B cell (primary cell): ENCODE measurements around the gene ACAD11. TPM values are rescaled to one million over a fixed set of nuclear protein-coding genes. Genes with fewer than 3 reads are reported as not detected.

Experiments
- ATAC-seq: fragments of 200-7000 bp; cut with Tn5 transposase; one replicate; pipeline ENCODE4 v1.10.0; 2021; ENCODE audit warnings: low read depth, mild to moderate bottlenecking, moderate number of reproducible peaks, moderate library complexity
- CTCF ChIA-PET: fragments of 350-600 bp; sonication (Branson Sonifier 250); formaldehyde crosslinking; loops from one replicate; lab custom pipeline; 2021; ENCODE audit warnings: antibody characterized with exemption, inconsistent platforms; lab: Charles Lee
- POLR2A ChIA-PET: fragments of 350-600 bp; sonication (Branson Sonifier 250); formaldehyde crosslinking; loops from one replicate; lab custom pipeline; 2021; ENCODE audit warnings: antibody characterized with exemption; lab: Charles Lee
- DNase-seq: peaks from one replicate; pipeline ENCODE4 v3.0.0; 2013
- H2AFZ ChIP-seq: 2 replicates; pipeline ENCODE4 v1.6.1; 2012; ENCODE audit warnings: mild to moderate bottlenecking, low read depth, low read length; ENCODE audit not compliant: insufficient read depth, poor library complexity, severe bottlenecking
- H3K27ac ChIP-seq, 2 donors: 1 replicate in 1 of 2; 2 replicates in 1 of 2; pipeline ENCODE4 v1.5.1; 2012 to 2013; ENCODE audit warnings: low read length in 2 of 2, mild to moderate bottlenecking in 2 of 2, moderate library complexity in 1 of 2
- H3K27me3 ChIP-seq, 4 experiments: fragments of 200-600 bp in 1 of 4; sonication (generic) in 1 of 4; replicated peaks in 1 of 4; 1 replicate in 2 of 4; 2 replicates in 2 of 4; pipeline versions ENCODE4 v1.6.1 to v1.7.0; 2013 to 2016; ENCODE audit warnings: low read length in 3 of 4, mild to moderate bottlenecking in 2 of 4, mixed read lengths in 1 of 4, moderate library complexity in 1 of 4; ENCODE audit not compliant: insufficient read depth in 4 of 4, control insufficient read depth in 3 of 4; ENCODE audit errors: control extremely low read depth in 1 of 4
- H3K36me3 ChIP-seq, 2 experiments: replicated peaks in 1 of 2; 1 replicate in 1 of 2; 2 replicates in 1 of 2; pipeline versions ENCODE4 v1.6.1 to v1.7.1; 2013; ENCODE audit warnings: low read length in 1 of 2; ENCODE audit not compliant: insufficient read depth in 2 of 2, control insufficient read depth in 1 of 2; ENCODE audit errors: control extremely low read depth in 1 of 2, extremely low read depth in 1 of 2
- H3K4me1 ChIP-seq, 2 donors: fragments of 200-600 bp in 1 of 2; sonication (generic) in 1 of 2; 1 replicate in 1 of 2; 2 replicates in 1 of 2; pipeline versions ENCODE4 v1.5.1 to v1.6.1; 2013 to 2017; ENCODE audit warnings: low read length in 2 of 2; ENCODE audit not compliant: control insufficient read depth in 2 of 2, insufficient read depth in 2 of 2
- H3K4me2 ChIP-seq: replicated peaks from 2 replicates; pipeline ENCODE3; 2012; ENCODE audit warnings: mild to moderate bottlenecking, low read depth, low read length; ENCODE audit not compliant: poor library complexity, severe bottlenecking
- H3K4me3 ChIP-seq, 5 experiments: fragments of 200-600 bp in 1 of 5; sonication (generic) in 1 of 5; 1 replicate in 3 of 5; 2 replicates in 2 of 5; pipeline versions ENCODE4 v1.5.1 to v1.7.0; 2011 to 2016; ENCODE audit warnings: low read length in 4 of 5, mild to moderate bottlenecking in 4 of 5, low read depth in 2 of 5, control low read depth in 1 of 5, moderate library complexity in 1 of 5; ENCODE audit not compliant: insufficient read depth in 1 of 5; ENCODE audit errors: control extremely low read depth in 1 of 5, extremely low read depth in 1 of 5
- H3K79me2 ChIP-seq: fragments of 200-600 bp; sonication (generic); one replicate; pipeline ENCODE4 v1.6.0; 2016; ENCODE audit warnings: low read length; ENCODE audit not compliant: control insufficient read depth, insufficient read depth
- H3K9ac ChIP-seq: fragments of 200-600 bp; sonication (generic); 2 replicates; pipeline ENCODE4 v1.6.1; 2017; ENCODE audit warnings: mild to moderate bottlenecking, low read length, moderate library complexity
- H3K9me3 ChIP-seq, 3 donors: one replicate each; pipeline versions ENCODE4 v1.6.1 to v1.7.1; 2013; ENCODE audit warnings: low read length in 2 of 3; ENCODE audit not compliant: control insufficient read depth in 2 of 3, insufficient read depth in 1 of 3; ENCODE audit errors: control extremely low read depth in 1 of 3
- H4K20me1 ChIP-seq: 2 replicates; pipeline ENCODE4 v1.6.0; 2012; ENCODE audit warnings: mild to moderate bottlenecking, low read length; ENCODE audit not compliant: insufficient read depth, control insufficient read depth, poor library complexity, severe bottlenecking
- H3K27ac Mint-ChIP-seq: one replicate; pipeline ENCODE4 v1.8.0; 2021; ENCODE audit warnings: mixed read lengths
- H3K27me3 Mint-ChIP-seq: one replicate; pipeline ENCODE4 v1.8.0; 2021; ENCODE audit warnings: mixed read lengths
- H3K4me1 Mint-ChIP-seq: one replicate; pipeline ENCODE4 v1.8.0; 2021; ENCODE audit warnings: mixed read lengths
- H3K4me3 Mint-ChIP-seq: one replicate; pipeline ENCODE4 v1.8.0; 2021; ENCODE audit warnings: mixed read lengths
- H3K9me3 Mint-ChIP-seq: one replicate; pipeline ENCODE4 v1.8.0; 2022; ENCODE audit warnings: mixed read lengths; ENCODE audit not compliant: insufficient read depth
- CTCF ChIP-seq: fragments of 200-600 bp; IDR thresholded peaks from one replicate; pipeline ENCODE4 v1.8.0; 2022; ENCODE audit warnings: antibody characterized with exemption, mild to moderate bottlenecking
- EZH2 ChIP-seq: IDR thresholded peaks from 2 replicates; pipeline ENCODE4 v1.6.1; 2012; ENCODE audit warnings: borderline replicate concordance, low read depth, mild to moderate bottlenecking, moderate library complexity, low read length; ENCODE audit not compliant: insufficient read depth, poor library complexity, severe bottlenecking
- WGBS: methylation state at CpG from one replicate; pipeline ENCODE4 v1.1.5; 2013; ENCODE audit warnings: missing lambda C conversion rate; ENCODE audit not compliant: insufficient coverage; 5-methylcytosine and 5-hydroxymethylcytosine counted together
- intact Hi-C: fragments of 100-400 bp; cut with micrococcal nuclease; formaldehyde crosslinking; loops from one replicate; pipeline ENCODE4 v1.10.0; 2022
- polyA plus RNA-seq: library from polyadenylated mRNA; depleted of rRNA; stranded (reverse); fragments of >200 nt; gene quantifications from 2 replicates; pipeline ENCODE4 v1.2.3, GENCODE V29; 2012
- total RNA-seq, 2 donors: library from RNA; stranded (reverse); fragments of 120-200 nt in 1 of 2; gene quantifications; 1 replicate in 1 of 2; 2 replicates in 1 of 2; pipeline versions ENCODE4 v1.2.3 to v1.2.4, GENCODE V29; 2013 to 2022

The ACAD11 gene
- total and polyA plus RNA-seq, 2 donors (not counting 1 experiment from before 2014, with no cell fraction given): 23.4 to 26.9 TPM

GRCh38 chr3:132655471-132655870 is 4.1 kb downstream of the ACAD11 start:
- Histone ChIP-seq H3K4me2 (no peak overlapping the region), H2AFZ (no peak overlapping the region), H3K27ac (no peak overlapping the region), H3K4me3 (no peak overlapping the region), H3K9me3 (no peaks in the 10 kb centered on the region), H3K36me3 (no peaks in the 10 kb centered on the region), H3K4me1 (peaks cover 6 to 9% of the 10 kb centered on the region in 2 donors), H4K20me1 (no peaks in the 10 kb centered on the region), H3K79me2 (peaks cover 30% of the 10 kb centered on the region), H3K9ac (no peak overlapping the region), H3K27me3 (no peaks in the 10 kb centered on the region)
- Mint-ChIP-seq H3K27me3 (no peaks in the 10 kb centered on the region), H3K4me3 (no peak overlapping the region), H3K9me3 (no peaks in the 10 kb centered on the region), H3K4me1 (peaks cover 11% of the 10 kb centered on the region), H3K27ac (no peak overlapping the region)
- ATAC-seq: no peak
- intact Hi-C loops: loop anchor here (5.0 kb wide), 1 partner anchor 1832 kb away; the partner anchor contains the start of genes ANAPC13 and CEP63
- POLR2A ChIA-PET: no interaction called here
- CTCF ChIA-PET: no interaction called here
- WGBS: no CpG with 5 or more reads among the region's 2 CpGs
- no peak for TF ChIP-seq EZH2
- no peak for TF ChIP-seq CTCF
- DNase-seq: no peak

GRCh38 chr3:132654721-132655120 is 4.9 kb downstream of the ACAD11 start:
- POLR2A ChIA-PET: interaction anchor here (0.6 kb wide), 1 partner anchor 769 kb away, joined by 3 read pairs; no protein-coding TSS in a partner anchor

More at GRCh38 chr3:132654721-132655120, 4.9 kb downstream of the ACAD11 start:
- peaks cover 22% of the 10 kb centered on the region for H3K79me2 ChIP-seq
- DNase-seq (no peak), ATAC-seq (no peak)
- TF ChIP-seq CTCF (no peak), EZH2 (no peak)
- Mint-ChIP-seq H3K27ac (no peak overlapping the region), H3K4me1 (peaks cover 10% of the 10 kb centered on the region), H3K4me3 (no peak overlapping the region), H3K27me3 (no peaks in the 10 kb centered on the region), H3K9me3 (no peaks in the 10 kb centered on the region)
- no peak overlapping the region for H3K9ac ChIP-seq
- WGBS: 89% methylated on average over 4 of the region's 5 CpGs
- no peaks in the 10 kb centered on the region for H4K20me1 ChIP-seq
- no peak overlapping the region for H3K27ac ChIP-seq
- H2AFZ ChIP-seq: no peak overlapping the region
- H3K4me2 ChIP-seq: no peak overlapping the region
- H3K4me1 ChIP-seq: peaks cover 6 to 9% of the 10 kb centered on the region in 2 donors
- no peak overlapping the region for H3K4me3 ChIP-seq
- intact Hi-C loops: loop anchor here (5.0 kb wide), 1 partner anchor 1833 kb away; the partner anchor contains the start of genes ANAPC13 and CEP63
- no peaks in the 10 kb centered on the region for H3K36me3 ChIP-seq
- no peaks in the 10 kb centered on the region for H3K9me3 ChIP-seq
- no peaks in the 10 kb centered on the region for H3K27me3 ChIP-seq
- CTCF ChIA-PET: interaction anchor here (1.0 kb wide), 1 partner anchor 13 kb away, joined by 3 read pairs; no protein-coding TSS in a partner anchor
